HG03575 (cell line): Measurements from ENCODE around the gene TNK1.

ENCODE experiments used
- ATAC-seq: cut with Tn5 transposase; IDR thresholded peaks from one replicate; pipeline ENCODE4 v1.9.1; 2021; ENCODE audit not compliant: unreplicated experiment, insufficient number of reproducible peaks, low FRiP score; ENCODE audit errors: extremely low read depth

The TNK1 gene

GRCh38 chr17:7406235-7406825 is 25.4 kb downstream of the TNK1 start:
- no peak for ATAC-seq

- ATAC-seq: no peak
Observed at GRCh38 chr17:7407082-7407481, 26.2 kb downstream of the TNK1 start.

- no peak for ATAC-seq
Observed at GRCh38 chr17:7407485-7408251, 26.8 kb downstream of the TNK1 start, which contains the start of gene NLGN2. TSS of gene NLGN2 (plus strand) at chr17:7407845. CDS start at chr17:7408256, 411 bp downstream.

- ATAC-seq: no peak
Observed at GRCh38 chr17:7408252-7408727, 27.4 kb downstream of the TNK1 start.

- no peak for ATAC-seq
Observed at GRCh38 chr17:7408863-7409262, 28.0 kb downstream of the TNK1 start.

GRCh38 chr17:7409716-7410115 is 28.8 kb downstream of the TNK1 start:
- no peak for ATAC-seq

- no peak for ATAC-seq
Observed at GRCh38 chr17:7410634-7411426, 29.9 kb downstream of the TNK1 start.

GRCh38 chr17:7411427-7411750 is 30.5 kb downstream of the TNK1 start:
- ATAC-seq: no peak

GRCh38 chr17:7413346-7413985 is 32.6 kb downstream of the TNK1 start:
- ATAC-seq: no peak

- no peak for ATAC-seq
Observed at GRCh38 chr17:7414837-7415236, 33.9 kb downstream of the TNK1 start.

GRCh38 chr17:7415784-7416183 is 34.9 kb downstream of the TNK1 start:
- no peak for ATAC-seq

GRCh38 chr17:7416323-7416722 is 35.4 kb downstream of the TNK1 start:
- ATAC-seq: no peak

GRCh38 chr17:7417056-7417655 is 36.3 kb downstream of the TNK1 start:
- no peak for ATAC-seq

GRCh38 chr17:7418472-7419152 is 37.7 kb downstream of the TNK1 start:
- ATAC-seq: no peak

GRCh38 chr17:7419819-7420610 is 39.1 kb downstream of the TNK1 start, which contains the start of gene SPEM1:
TSS of gene SPEM1 (plus strand) at chr17:7420324. CDS start at chr17:7420385, 61 bp downstream.
- ATAC-seq: no peak

- no peak for ATAC-seq
Observed at GRCh38 chr17:7421186-7421585, 40.3 kb downstream of the TNK1 start.

GRCh38 chr17:7423679-7424078 is 42.8 kb downstream of the TNK1 start:
- no peak for ATAC-seq

- ATAC-seq: no peak
Observed at GRCh38 chr17:7425316-7425715, 44.4 kb downstream of the TNK1 start, which contains the start of gene SPEM2. TSS of gene SPEM2 (plus strand) at chr17:7425616. CDS start at chr17:7425689, 73 bp downstream.
